ENCODE data around the gene CXCL13.
"Not testable (repeated sequence)": the region's sequence is repeated elsewhere in the genome, so short reads cannot be mapped to it uniquely, and the experiment has no call there.

CXCL13 gene

GRCh38 chr4:77605210-77605902 lies at the start of gene CXCL13:
CXCL13 (plus strand) TSS chr4:77605820; CDS start chr4:77605866, 46 bp downstream.
- no peak for TF ChIP-seq CTCF (IDR thresholded peaks at IDR 0.05; ENCODE audit: borderline replicate concordance, insufficient read depth, low read depth, low read length)
- H3K4me3 ChIP-seq (ENCODE audit: low read depth, low read length) = no peak within 1 kb of the TSS

GRCh38 chr4:77560170-77560569 lies 45.5 kb upstream of the CXCL13 start:
- TF ChIP-seq CTCF (IDR thresholded peaks at IDR 0.05; ENCODE audit: borderline replicate concordance, insufficient read depth, low read depth, low read length) = no peak
- no peak overlapping the region for H3K4me3 ChIP-seq (ENCODE audit: low read depth, low read length)

- not testable (repeated sequence) for H3K4me3 ChIP-seq (ENCODE audit: low read depth, low read length)
Observed at GRCh38 chr4:77561720-77562119, 43.9 kb upstream of the CXCL13 start.

- TF ChIP-seq CTCF (IDR thresholded peaks at IDR 0.05; ENCODE audit: borderline replicate concordance, insufficient read depth, low read depth, low read length) = no peak
- no peak overlapping the region for H3K4me3 ChIP-seq (ENCODE audit: low read depth, low read length)
Observed at GRCh38 chr4:77564231-77564630, 41.4 kb upstream of the CXCL13 start.

GRCh38 chr4:77566148-77566547 lies 39.5 kb upstream of the CXCL13 start:
- TF ChIP-seq CTCF (IDR thresholded peaks at IDR 0.05; ENCODE audit: borderline replicate concordance, insufficient read depth, low read depth, low read length) = no peak

GRCh38 chr4:77567549-77567948 lies 38.1 kb upstream of the CXCL13 start:
- no peak overlapping the region for H3K4me3 ChIP-seq (ENCODE audit: low read depth, low read length)
- TF ChIP-seq CTCF (IDR thresholded peaks at IDR 0.05; ENCODE audit: borderline replicate concordance, insufficient read depth, low read depth, low read length) = no peak

More at GRCh38 chr4:77566148-77566547, 39.5 kb upstream of the CXCL13 start:
- no peak overlapping the region for H3K4me3 ChIP-seq (ENCODE audit: low read depth, low read length)

GRCh38 chr4:77570508-77571214 lies 35.0 kb upstream of the CXCL13 start:
- not testable (repeated sequence) for H3K4me3 ChIP-seq (ENCODE audit: low read depth, low read length)

- TF ChIP-seq CTCF (IDR thresholded peaks at IDR 0.05; ENCODE audit: borderline replicate concordance, insufficient read depth, low read depth, low read length) = no peak
- no peak overlapping the region for H3K4me3 ChIP-seq (ENCODE audit: low read depth, low read length)
Observed at GRCh38 chr4:77576351-77576750, 29.3 kb upstream of the CXCL13 start.

Measured in GM12875 (cell line).